Osteocyte (in vitro differentiated cells): Measurements from ENCODE around the gene F8. TPM values are rescaled to one million over a fixed set of nuclear protein-coding genes. Genes with fewer than 3 reads are reported as not detected.

ENCODE experiments used
- DNase-seq: peaks from one replicate; pipeline ENCODE4 v3.0.0; 2021; ENCODE audit warnings: mixed read lengths; ENCODE audit not compliant: unreplicated experiment; ENCODE audit errors: extremely low spot score
- H3K27ac Mint-ChIP-seq: one replicate; pipeline ENCODE4 v1.8.0; 2021; ENCODE audit warnings: mild to moderate bottlenecking, mixed read lengths; ENCODE audit not compliant: unreplicated experiment
- H3K27me3 Mint-ChIP-seq: one replicate; pipeline ENCODE4 v1.8.0; 2021; ENCODE audit warnings: mixed read lengths; ENCODE audit not compliant: unreplicated experiment
- H3K36me3 Mint-ChIP-seq: one replicate; pipeline ENCODE4 v1.8.0; 2021; ENCODE audit warnings: mixed read lengths; ENCODE audit not compliant: unreplicated experiment
- H3K4me1 Mint-ChIP-seq: one replicate; pipeline ENCODE4 v1.8.0; 2021; ENCODE audit warnings: mixed read lengths; ENCODE audit not compliant: unreplicated experiment
- H3K4me3 Mint-ChIP-seq: one replicate; pipeline ENCODE4 v1.8.0; 2021; ENCODE audit warnings: mild to moderate bottlenecking, moderate library complexity, mixed read lengths; ENCODE audit not compliant: unreplicated experiment
- H3K9me3 Mint-ChIP-seq: one replicate; pipeline ENCODE4 v1.8.0; 2021; ENCODE audit warnings: mixed read lengths; ENCODE audit not compliant: unreplicated experiment
- CTCF ChIP-seq: fragments of 200-600 bp; sonication (generic); IDR thresholded peaks from 2 replicates; pipeline ENCODE4 v1.5.0; 2021; ENCODE audit warnings: antibody characterized with exemption, mild to moderate bottlenecking, moderate library complexity
- total RNA-seq: library from RNA; stranded (reverse); gene quantifications from 2 replicates; pipeline ENCODE4 v1.2.1, GENCODE V29; 2021

The F8 gene
- total RNA-seq, 1 donor from 2014 or later: 2.2 TPM

GRCh38 chrX:155005190-155005589 lies 17.3 kb downstream of the F8 start:
- no peak overlapping the region for H3K4me3 Mint-ChIP-seq

GRCh38 chrX:155001873-155002272 lies 20.6 kb downstream of the F8 start:
- Mint-ChIP-seq H3K27me3 (no peaks in the 10 kb centered on the region), H3K9me3 (peaks cover 12% of the 10 kb centered on the region), H3K4me1 (no peaks in the 10 kb centered on the region), H3K36me3 (no peaks in the 10 kb centered on the region), H3K27ac (no peak overlapping the region), H3K4me3 (no peak overlapping the region)
- DNase-seq: no peak
- no peak for TF ChIP-seq CTCF

More at GRCh38 chrX:155005190-155005589, 17.3 kb downstream of the F8 start:
- no peaks in the 10 kb centered on the region for H3K27me3 Mint-ChIP-seq
- DNase-seq: no peak
- peaks cover 12% of the 10 kb centered on the region for H3K9me3 Mint-ChIP-seq
- no peaks in the 10 kb centered on the region for H3K36me3 Mint-ChIP-seq
- no peak for TF ChIP-seq CTCF
- no peaks in the 10 kb centered on the region for H3K4me1 Mint-ChIP-seq
- no peak overlapping the region for H3K27ac Mint-ChIP-seq

- H3K9me3 Mint-ChIP-seq: peaks cover 12% of the 10 kb centered on the region
- H3K4me3 Mint-ChIP-seq: no peak overlapping the region
- no peaks in the 10 kb centered on the region for H3K27me3 Mint-ChIP-seq
- TF ChIP-seq CTCF: no peak
- no peaks in the 10 kb centered on the region for H3K36me3 Mint-ChIP-seq
- DNase-seq: no peak
- H3K27ac Mint-ChIP-seq: no peak overlapping the region
- H3K4me1 Mint-ChIP-seq: no peaks in the 10 kb centered on the region
These were observed 21.7 kb downstream of the F8 start for GRCh38 chrX:155000841-155001240.

- DNase-seq: no peak
- no peaks in the 10 kb centered on the region for H3K4me1 Mint-ChIP-seq
- TF ChIP-seq CTCF: no peak
- no peaks in the 10 kb centered on the region for H3K36me3 Mint-ChIP-seq
- peaks cover 8% of the 10 kb centered on the region for H3K9me3 Mint-ChIP-seq
- no peak overlapping the region for H3K4me3 Mint-ChIP-seq
- H3K27ac Mint-ChIP-seq: no peak overlapping the region
- H3K27me3 Mint-ChIP-seq: no peaks in the 10 kb centered on the region
These were observed 24.2 kb downstream of the F8 start for GRCh38 chrX:154998204-154998880.

GRCh38 chrX:154991476-154991875 lies 31.0 kb downstream of the F8 start:
- Mint-ChIP-seq H3K9me3 (peaks cover 10% of the 10 kb centered on the region), H3K4me3 (no peak overlapping the region), H3K27me3 (peaks cover 7% of the 10 kb centered on the region), H3K4me1 (no peaks in the 10 kb centered on the region), H3K36me3 (no peaks in the 10 kb centered on the region), H3K27ac (no peak overlapping the region)
- no peak for DNase-seq
- no peak for TF ChIP-seq CTCF
